Keratinocyte (primary cell): ENCODE data around the gene ADCY7. TPM values are rescaled to one million over a fixed set of nuclear protein-coding genes. Genes with fewer than 3 reads are reported as not detected.

Source experiments
- DNase-seq: peaks from one replicate; pipeline ENCODE4 v3.0.0-alpha.2; 2011; ENCODE audit warnings: low read depth, missing footprints, low spot score
- FAIRE-seq: peaks from 2 replicates; lab custom pipeline; 2011; peaks lifted over from hg19 to GRCh38; lab: Jason Lieb, UNC
- H2AFZ ChIP-seq: 2 replicates; pipeline ENCODE4 v1.6.0; 2012; ENCODE audit warnings: low read length, control low read depth, inconsistent platforms; ENCODE audit not compliant: control insufficient read depth
- H3K27ac ChIP-seq: 2 replicates; pipeline ENCODE4 v1.5.1; 2011; ENCODE audit warnings: low read length; ENCODE audit not compliant: control insufficient read depth, insufficient read depth
- H3K27me3 ChIP-seq: 3 replicates; pipeline ENCODE4 v1.6.0; 2011; ENCODE audit warnings: low read length; ENCODE audit not compliant: control insufficient read depth, insufficient read depth; ENCODE audit errors: extremely low read depth
- H3K36me3 ChIP-seq, 2 experiments: 2 replicates in 1 of 2; 3 replicates in 1 of 2; pipeline ENCODE4 v1.5.1; 2011; ENCODE audit warnings: low read length in 2 of 2, mild to moderate bottlenecking in 1 of 2; ENCODE audit not compliant: control insufficient read depth in 2 of 2, insufficient read depth in 2 of 2; ENCODE audit errors: extremely low read depth in 1 of 2
- H3K4me1 ChIP-seq: 3 replicates; pipeline ENCODE4 v1.5.1; 2011; ENCODE audit warnings: low read length; ENCODE audit not compliant: control insufficient read depth, insufficient read depth; ENCODE audit errors: extremely low read depth
- H3K4me2 ChIP-seq: 3 replicates; pipeline ENCODE4 v1.6.0; 2011; ENCODE audit warnings: low read depth, low read length; ENCODE audit not compliant: control insufficient read depth, insufficient read depth; ENCODE audit errors: extremely low read depth
- H3K4me3 ChIP-seq, 3 experiments: fragments of 200-600 bp in 1 of 3; sonication (generic) in 1 of 3; 2 replicates in 2 of 3; 3 replicates in 1 of 3; pipeline ENCODE4 v1.5.1; 2011 to 2016; ENCODE audit warnings: low read length in 3 of 3, mild to moderate bottlenecking in 3 of 3, control low read depth in 2 of 3, inconsistent platforms in 1 of 3, low read depth in 1 of 3, mixed read lengths in 1 of 3, mixed run types in 1 of 3, moderate library complexity in 1 of 3; ENCODE audit not compliant: control insufficient read depth in 2 of 3, insufficient read depth in 2 of 3; ENCODE audit errors: extremely low read depth in 1 of 3
- H3K79me2 ChIP-seq: 2 replicates; pipeline ENCODE4 v1.6.0; 2012; ENCODE audit warnings: low read length; ENCODE audit not compliant: control insufficient read depth, insufficient read depth
- H3K9ac ChIP-seq: 3 replicates; pipeline ENCODE4 v1.6.0; 2011; ENCODE audit warnings: low read length; ENCODE audit not compliant: control insufficient read depth, insufficient read depth; ENCODE audit errors: extremely low read depth
- H3K9me1 ChIP-seq: 3 replicates; pipeline ENCODE4 v1.6.0; 2011; ENCODE audit warnings: low read length; ENCODE audit not compliant: control insufficient read depth, insufficient read depth; ENCODE audit errors: extremely low read depth
- H3K9me3 ChIP-seq: 2 replicates; pipeline ENCODE4 v1.5.1; 2012; ENCODE audit warnings: low read depth, low read length; ENCODE audit not compliant: control insufficient read depth
- H4K20me1 ChIP-seq: 3 replicates; pipeline ENCODE4 v1.6.0; 2011; ENCODE audit warnings: low read length; ENCODE audit not compliant: control insufficient read depth, insufficient read depth; ENCODE audit errors: extremely low read depth
- CTCF ChIP-seq, 3 experiments: IDR thresholded peaks in 1 of 3; conservative IDR thresholded peaks in 1 of 3; optimal IDR thresholded peaks in 1 of 3; 2 replicates in 2 of 3; 3 replicates in 1 of 3; pipeline versions ENCODE3 to v1.5.1; 2011; ENCODE audit warnings: low read length in 3 of 3, mild to moderate bottlenecking in 3 of 3, moderate library complexity in 2 of 3, control low read depth in 1 of 3, inconsistent platforms in 1 of 3; ENCODE audit not compliant: insufficient read depth in 2 of 3; ENCODE audit errors: extremely low read depth in 1 of 3
- EZH2 ChIP-seq: IDR thresholded peaks from one replicate; pipeline ENCODE4 v1.6.1; 2012; ENCODE audit warnings: inconsistent platforms, mild to moderate bottlenecking, low read length, moderate library complexity
- dilution Hi-C: fragments of 300-500 bp; cut with MboI; formaldehyde crosslinking; loops from one replicate; pipeline ENCODE4 v1.7.0; 2020; ENCODE audit warnings: low sequenced_read_pairs; ENCODE audit not compliant: extremely low pct_ligation_motif_present
- polyA plus RNA-seq, 5 experiments: library from polyadenylated mRNA; depleted of rRNA in 3 of 5; stranded (reverse) in 3 of 5; stranded (forward) in 1 of 5; unstranded in 1 of 5; fragments of >200 nt; gene quantifications; 1 replicate in 1 of 5; 2 replicates in 3 of 5; 3 replicates in 1 of 5; pipeline versions ENCODE4 v1.2.1 to v1.2.3, GENCODE V29; 2011 to 2012; ENCODE audit warnings: missing spikeins in 2 of 5, low read depth in 1 of 5, low replicate concordance in 1 of 5

The ADCY7 gene
- polyA plus RNA-seq, 1 donor (not counting 4 experiments of a cell fraction or from before 2014, with no cell fraction given): 5.1 TPM

- TF ChIP-seq CTCF (optimal IDR thresholded peaks at IDR 0.05 in 1 of 3, IDR thresholded peaks at IDR 0.05 in 1 of 3, conservative IDR thresholded peaks at IDR 0.05 in 1 of 3; ENCODE audit: extremely low read depth in 1 of 3, insufficient read depth in 2 of 3, low read length in 3 of 3) (no peak), EZH2 (no peak)
- H3K4me1 ChIP-seq: peaks cover 6% of the 10 kb centered on the region
- dilution Hi-C loops: no loop called here
- H3K27me3 ChIP-seq: no peaks in the 10 kb centered on the region
- H3K9me3 ChIP-seq: no peaks in the 10 kb centered on the region
- no peak overlapping the region for H2AFZ ChIP-seq
- no peaks in the 10 kb centered on the region for H4K20me1 ChIP-seq
- H3K9ac ChIP-seq: no peak overlapping the region
- H3K27ac ChIP-seq: no peak overlapping the region
- no peaks in the 10 kb centered on the region for H3K36me3 ChIP-seq
- FAIRE-seq (no peak), DNase-seq (no peak)
- H3K4me2 ChIP-seq: no peak overlapping the region
- no peak overlapping the region for H3K4me3 ChIP-seq
- H3K9me1 ChIP-seq: no peaks in the 10 kb centered on the region
- no peaks in the 10 kb centered on the region for H3K79me2 ChIP-seq
Observed at GRCh38 chr16:50305441-50306061, 39.2 kb downstream of the ADCY7 start.

- Histone ChIP-seq H3K27me3 (no peaks in the 10 kb centered on the region), H3K9ac (no peak overlapping the region), H2AFZ (no peak overlapping the region), H3K4me1 (peaks cover 6% of the 10 kb centered on the region), H3K4me2 (no peak overlapping the region), H3K9me1 (no peaks in the 10 kb centered on the region), H3K36me3 (no peaks in the 10 kb centered on the region), H3K4me3 (no peak overlapping the region), H4K20me1 (no peaks in the 10 kb centered on the region), H3K79me2 (no peaks in the 10 kb centered on the region), H3K9me3 (no peaks in the 10 kb centered on the region), H3K27ac (no peak overlapping the region)
- DNase-seq (no peak), FAIRE-seq (no peak)
- dilution Hi-C loops: no loop called here
- TF ChIP-seq EZH2: no peak
Observed at GRCh38 chr16:50306287-50306686, 39.9 kb downstream of the ADCY7 start.
